HTR-8/SVneo (cell line): Measurements from ENCODE around the gene ANAPC5.

Experiments
- DNase-seq: peaks from one replicate; pipeline ENCODE4 v3.0.0; 2011; ENCODE audit warnings: low spot score, mixed read lengths; ENCODE audit not compliant: insufficient read length
- FAIRE-seq: peaks from 2 replicates; lab custom pipeline; 2011; peaks lifted over from hg19 to GRCh38; lab: Jason Lieb, UNC

The ANAPC5 gene

GRCh38 chr12:121371404-121371803 lies 19.2 kb upstream of the ANAPC5 start:
- FAIRE-seq (no peak), DNase-seq (no peak)

DNA sequence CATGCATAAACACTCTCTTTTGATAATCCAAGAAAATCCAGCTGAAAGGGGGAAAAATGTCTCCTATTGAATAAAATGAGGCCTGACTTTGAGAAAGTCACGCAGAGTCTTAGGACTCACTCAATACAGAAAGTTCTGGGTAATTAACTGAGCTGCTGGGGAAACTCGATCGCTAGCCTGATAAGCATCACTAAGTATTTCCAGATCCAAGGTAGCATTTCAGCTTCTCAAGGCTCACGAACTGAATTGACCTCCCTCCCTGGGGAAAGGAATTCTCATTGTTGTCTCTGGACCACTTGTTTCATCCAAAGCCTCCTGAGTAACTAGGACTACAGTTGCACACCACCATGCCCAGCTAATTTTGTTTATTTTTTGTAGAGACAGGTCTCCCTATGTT lies 13.8 kb upstream of the ANAPC5 start:
- DNase-seq = no peak

GRCh38 chr12:121365416-121366062 lies 13.3 kb upstream of the ANAPC5 start:
- DNase-seq = no peak

More for the DNA sequence above, 13.8 kb upstream of the ANAPC5 start:
- no peak for FAIRE-seq

DNA sequence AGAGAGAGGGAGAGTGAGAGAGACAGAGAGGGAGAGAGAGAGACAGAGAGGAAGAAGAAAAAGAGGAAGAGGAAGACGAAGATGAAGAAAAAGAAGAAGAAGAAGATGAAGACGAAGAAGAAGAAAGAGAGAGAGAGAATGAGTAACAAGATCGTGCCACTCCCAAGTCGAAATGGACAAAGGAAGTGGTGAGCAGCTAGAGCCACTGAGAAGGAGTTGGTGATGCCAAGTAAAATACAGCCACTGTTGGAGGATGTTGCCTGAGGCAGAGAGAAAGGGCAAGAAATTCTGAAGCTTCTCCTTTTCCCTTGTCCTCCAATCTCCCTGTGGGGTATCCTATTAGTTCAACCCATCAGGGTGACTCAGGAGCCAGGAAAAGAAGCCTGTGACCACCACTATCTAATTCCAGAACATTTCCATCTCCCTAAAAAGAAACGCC lies 12.5 kb upstream of the ANAPC5 start:
- FAIRE-seq (no peak), DNase-seq (no peak)

More at GRCh38 chr12:121365416-121366062, 13.3 kb upstream of the ANAPC5 start:
- FAIRE-seq = no peak

DNA sequence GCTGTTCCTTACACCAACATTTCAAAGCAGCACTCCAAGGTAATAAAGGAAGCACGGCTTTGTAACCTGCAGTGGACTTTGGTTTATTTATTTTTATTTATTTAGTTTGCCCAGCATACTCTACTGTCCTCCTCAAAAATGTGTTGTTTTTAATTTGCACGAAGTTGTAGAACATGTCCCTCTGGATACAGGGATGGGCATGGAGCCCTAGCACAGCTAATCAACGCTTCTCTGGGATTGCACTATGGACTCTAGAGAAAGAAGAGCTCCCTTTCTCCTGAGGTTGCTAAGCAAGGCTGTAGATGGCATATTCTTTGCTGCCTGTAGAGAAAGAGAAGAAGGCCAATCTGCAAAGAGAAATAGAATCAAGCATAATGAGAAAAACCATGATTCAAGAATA lies 5.9 kb upstream of the ANAPC5 start:
- DNase-seq = no peak
- FAIRE-seq = no peak

GRCh38 chr12:121357331-121357730 lies 5.1 kb upstream of the ANAPC5 start:
- FAIRE-seq = no peak
- DNase-seq = no peak

DNA sequence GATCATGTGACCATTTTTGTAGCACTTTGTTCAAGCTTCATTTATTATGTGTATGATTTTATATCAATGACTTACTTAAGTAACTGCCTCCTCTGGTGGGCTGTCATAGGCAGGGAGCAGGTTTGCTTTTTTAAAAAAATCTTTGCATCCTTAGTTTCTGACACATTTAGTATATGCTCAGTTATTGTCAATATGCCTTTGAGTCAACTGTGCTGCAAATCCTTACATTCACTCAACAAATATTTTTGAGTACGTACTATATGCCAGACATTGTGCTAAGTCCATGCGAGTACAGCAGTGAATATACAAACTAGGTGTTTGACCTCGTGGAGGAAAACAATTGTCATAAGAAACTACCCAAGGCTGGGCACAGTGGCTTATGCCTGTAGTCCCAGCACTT lies 4.4 kb upstream of the ANAPC5 start:
- DNase-seq (no peak), FAIRE-seq (no peak)

DNA sequence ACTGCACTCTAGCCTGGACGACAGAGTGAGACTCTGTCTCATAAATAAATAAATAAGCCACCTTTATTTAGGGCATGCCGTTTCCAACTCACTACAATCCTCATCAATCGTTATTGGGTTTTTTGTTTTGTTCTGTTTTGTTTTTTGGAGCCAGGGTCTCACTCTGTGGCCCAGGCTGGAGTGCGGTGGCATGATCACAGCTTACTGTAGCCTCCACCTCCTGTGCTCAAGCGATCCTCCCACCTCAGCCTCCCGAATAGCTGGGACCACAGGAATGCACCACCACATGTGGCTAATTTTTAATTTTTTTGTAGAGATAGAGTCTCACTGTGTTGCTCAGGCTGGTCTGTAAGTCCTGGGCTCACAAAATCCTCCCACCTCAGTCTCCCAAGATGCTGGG lies 3.6 kb upstream of the ANAPC5 start:
- no peak for DNase-seq
- no peak for FAIRE-seq

GRCh38 chr12:121352682-121353018 lies 439 bp upstream of the ANAPC5 start:
- no peak for DNase-seq
- no peak for FAIRE-seq

- DNase-seq (no peak), FAIRE-seq (no peak)
Measured at GRCh38 chr12:121346747-121347146, 5.5 kb downstream of the ANAPC5 start.

DNA sequence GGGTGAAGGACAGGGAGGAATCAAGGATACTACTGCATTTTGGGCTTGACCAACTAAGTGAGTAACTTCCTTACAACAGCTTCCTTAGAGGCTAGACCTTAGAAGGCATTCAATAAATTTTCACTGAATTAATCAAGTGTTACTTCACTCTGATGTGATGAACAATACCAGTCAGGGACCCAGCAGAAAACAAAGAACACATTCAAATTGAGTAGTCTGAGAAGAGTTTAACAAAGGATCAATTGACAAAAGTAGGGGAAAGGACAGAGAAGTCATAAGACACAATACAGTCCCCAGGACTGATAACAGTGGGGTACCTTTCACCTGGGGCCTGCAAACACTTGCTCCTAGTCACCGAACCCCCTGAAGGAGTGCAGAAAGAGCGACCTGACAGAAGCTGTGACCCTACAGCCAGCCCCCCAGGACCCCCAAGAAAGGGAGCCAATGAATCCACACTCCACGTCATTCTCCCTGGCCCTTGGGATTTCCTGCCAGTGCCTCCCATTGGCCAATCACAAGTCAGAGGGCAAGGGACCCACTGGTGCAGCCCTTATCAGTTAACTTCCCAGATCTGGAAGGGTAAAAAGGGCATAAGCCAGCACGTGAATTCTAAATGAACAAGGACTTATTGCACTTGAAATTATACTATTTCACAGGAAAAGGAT lies 6.9 kb downstream of the ANAPC5 start:
- FAIRE-seq = no peak
- no peak for DNase-seq

- FAIRE-seq (no peak), DNase-seq (no peak)
Measured at GRCh38 chr12:121344506-121344905, 7.7 kb downstream of the ANAPC5 start.

DNA sequence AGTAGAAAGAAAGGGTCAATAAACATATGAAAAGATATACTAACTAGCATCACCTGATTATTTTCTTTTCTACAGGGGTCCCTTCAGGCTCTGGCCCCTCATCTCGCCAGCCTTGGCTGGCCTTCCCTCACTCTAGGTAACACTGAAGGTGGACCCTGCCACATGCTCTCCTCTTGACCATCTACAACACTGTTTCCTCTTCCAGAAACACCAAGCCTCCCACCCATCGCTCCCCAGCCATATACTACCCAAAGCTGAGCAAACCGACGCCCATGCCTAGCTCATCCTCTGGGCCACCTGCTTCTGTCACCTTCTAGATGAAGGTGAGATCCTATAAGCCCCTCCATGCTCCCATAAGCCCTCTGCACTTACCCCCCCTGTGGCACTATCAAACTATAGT lies 14.8 kb downstream of the ANAPC5 start:
- no peak for FAIRE-seq
- DNase-seq = no peak

GRCh38 chr12:121334513-121335343 lies 17.5 kb downstream of the ANAPC5 start:
- DNase-seq (peak; percentile 74), FAIRE-seq (no peak)

DNA sequence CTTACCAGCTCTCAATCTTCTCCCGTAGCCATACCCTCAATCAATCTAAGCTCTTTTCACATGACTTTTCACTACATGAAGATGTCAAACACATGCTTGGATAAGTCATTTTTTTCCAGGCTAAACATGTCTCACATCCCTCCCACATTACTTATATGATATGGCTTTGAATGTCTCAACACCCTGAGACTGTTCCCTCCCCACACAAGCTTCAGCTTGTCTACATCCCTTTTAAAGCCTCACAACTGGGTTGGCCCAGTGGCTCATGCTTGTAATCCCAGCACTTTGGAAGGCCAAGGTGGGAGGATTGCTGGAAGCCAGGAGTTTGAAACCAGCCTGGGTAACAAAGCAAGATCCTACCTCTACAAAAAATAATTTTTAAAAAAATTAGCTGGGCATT lies 18.5 kb downstream of the ANAPC5 start:
- FAIRE-seq (no peak), DNase-seq (no peak)

GRCh38 chr12:121331248-121331647 lies 21.0 kb downstream of the ANAPC5 start:
- FAIRE-seq = no peak
- no peak for DNase-seq

DNA sequence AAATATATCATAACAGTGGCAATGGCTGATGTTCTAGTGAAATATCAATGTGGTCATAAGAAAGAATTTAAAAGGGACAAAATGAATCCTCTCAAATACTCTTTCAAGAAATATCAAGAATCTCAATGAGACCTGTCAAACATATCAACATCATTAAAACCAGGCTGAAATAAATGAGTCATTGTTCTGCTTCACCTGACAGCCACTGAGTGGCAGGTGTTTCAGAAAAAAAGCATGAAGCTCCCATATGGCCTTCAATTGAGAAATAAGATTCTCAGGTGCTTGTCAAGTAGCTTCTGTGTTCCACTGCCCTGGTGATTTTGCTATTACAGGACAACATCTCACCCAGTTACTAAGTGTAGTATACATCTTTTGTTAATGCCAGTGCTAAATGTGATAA lies 21.5 kb downstream of the ANAPC5 start:
- FAIRE-seq = no peak
- no peak for DNase-seq

DNA sequence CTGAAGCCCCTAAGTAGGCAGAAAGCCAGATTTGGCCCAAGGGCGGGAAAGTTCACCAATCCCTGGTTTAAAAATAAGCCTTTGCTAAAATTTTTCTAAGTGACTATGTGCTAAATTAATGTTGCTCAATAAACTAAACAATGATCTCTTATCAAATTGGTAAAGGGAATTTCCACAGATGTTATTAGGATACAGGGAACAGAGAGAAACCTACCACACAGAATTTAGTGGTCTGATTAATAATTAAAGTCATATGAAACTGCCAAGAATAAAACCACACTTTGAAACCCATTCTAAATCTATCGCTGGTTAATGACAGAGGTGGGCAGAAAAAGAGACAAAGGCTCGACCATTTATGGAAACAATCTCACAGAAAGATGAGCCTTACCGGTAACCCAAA lies 22.0 kb downstream of the ANAPC5 start:
- no peak for DNase-seq
- no peak for FAIRE-seq

DNA sequence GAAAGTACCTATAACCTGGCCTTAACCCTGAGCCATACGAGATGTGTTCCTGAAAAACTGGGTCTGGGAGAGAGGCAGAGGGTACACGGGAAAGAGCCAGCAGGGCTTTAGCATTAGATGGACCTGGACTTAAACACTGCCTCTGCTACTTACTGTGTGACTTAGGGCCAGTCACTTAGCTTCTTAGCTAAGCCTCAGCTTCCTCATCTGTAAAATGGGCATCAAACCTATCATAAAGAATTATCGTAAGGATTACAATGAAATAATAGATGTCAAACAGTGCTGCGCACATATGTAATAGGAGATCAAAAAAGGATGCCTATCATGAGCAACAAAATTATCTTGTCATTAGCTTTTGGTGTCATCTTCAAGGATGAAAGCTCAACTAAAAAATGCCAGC lies 23.6 kb downstream of the ANAPC5 start:
- no peak for DNase-seq
- FAIRE-seq = no peak

DNA sequence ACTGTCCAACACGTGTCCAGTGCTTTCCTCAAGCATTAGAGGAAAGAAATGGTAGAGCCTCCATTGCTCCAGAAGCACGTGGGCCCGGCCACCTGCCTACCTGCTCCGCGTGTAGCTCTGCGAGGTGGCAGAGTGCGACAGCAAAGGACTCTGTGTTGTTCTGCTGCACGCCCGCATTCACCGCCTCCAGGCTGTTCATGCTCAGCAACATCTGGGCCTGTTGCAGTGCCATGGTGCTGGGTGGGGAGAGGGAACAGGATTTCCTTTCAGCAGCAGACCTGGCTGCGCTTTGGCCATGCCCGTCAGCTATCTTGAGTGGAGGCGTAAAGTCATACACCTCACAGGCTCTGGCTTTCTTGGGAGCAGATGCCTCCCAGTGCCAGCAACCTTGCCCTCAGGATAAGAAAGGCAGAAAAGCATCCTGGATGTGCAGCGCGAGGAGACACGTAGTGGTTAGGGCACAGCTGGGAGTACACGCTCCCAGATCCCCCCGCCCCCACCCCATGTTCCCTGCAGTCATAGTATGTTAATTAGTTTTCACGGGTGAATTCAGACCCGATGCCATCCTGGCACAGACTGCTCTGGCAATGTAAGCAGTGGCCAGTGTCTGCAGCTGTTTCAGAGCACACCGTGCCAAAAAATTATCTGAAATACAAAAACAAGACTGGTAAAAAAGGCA lies 25.1 kb downstream of the ANAPC5 start:
- FAIRE-seq (no peak), DNase-seq (no peak)

GRCh38 chr12:121325922-121326396 lies 26.3 kb downstream of the ANAPC5 start:
- DNase-seq = no peak
- no peak for FAIRE-seq
